Ishikawa (cell line): ENCODE data around the gene BEND3.

Source experiments
- EP300 ChIP-seq: IDR thresholded peaks from 2 replicates; pipeline ENCODE4 v1.6.1; 2012; ENCODE audit warnings: borderline replicate concordance
- FOXM1 ChIP-seq: IDR thresholded peaks from 2 replicates; pipeline ENCODE4 v1.6.1; 2012; ENCODE audit warnings: low read depth, borderline replicate concordance
- MAX ChIP-seq: IDR thresholded peaks from 2 replicates; pipeline ENCODE4 v1.6.1; 2012
- RAD21 ChIP-seq: IDR thresholded peaks from 2 replicates; pipeline ENCODE4 v1.6.1; 2012; ENCODE audit warnings: low read depth
- TAF1 ChIP-seq: IDR thresholded peaks from 2 replicates; pipeline ENCODE4 v1.6.1; 2012; ENCODE audit warnings: low read depth, mild to moderate bottlenecking
- USF1 ChIP-seq: IDR thresholded peaks from 2 replicates; pipeline ENCODE4 v1.6.1; 2012
- YY1 ChIP-seq: IDR thresholded peaks from 2 replicates; pipeline ENCODE4 v1.6.1; 2012; ENCODE audit warnings: low read depth
- TF ChIP-seq, protein P1 (sequence below): IDR thresholded peaks from 2 replicates; pipeline ENCODE4 v1.6.1; 2012; ENCODE audit warnings: low read depth, mild to moderate bottlenecking

- TF ChIP-seq TAF1 (no peak), EP300 (no peak), USF1 (no peak), RAD21 (no peak), FOXM1 (no peak), YY1 (no peak), MAX (no peak)
- TF ChIP-seq, protein P1, sequence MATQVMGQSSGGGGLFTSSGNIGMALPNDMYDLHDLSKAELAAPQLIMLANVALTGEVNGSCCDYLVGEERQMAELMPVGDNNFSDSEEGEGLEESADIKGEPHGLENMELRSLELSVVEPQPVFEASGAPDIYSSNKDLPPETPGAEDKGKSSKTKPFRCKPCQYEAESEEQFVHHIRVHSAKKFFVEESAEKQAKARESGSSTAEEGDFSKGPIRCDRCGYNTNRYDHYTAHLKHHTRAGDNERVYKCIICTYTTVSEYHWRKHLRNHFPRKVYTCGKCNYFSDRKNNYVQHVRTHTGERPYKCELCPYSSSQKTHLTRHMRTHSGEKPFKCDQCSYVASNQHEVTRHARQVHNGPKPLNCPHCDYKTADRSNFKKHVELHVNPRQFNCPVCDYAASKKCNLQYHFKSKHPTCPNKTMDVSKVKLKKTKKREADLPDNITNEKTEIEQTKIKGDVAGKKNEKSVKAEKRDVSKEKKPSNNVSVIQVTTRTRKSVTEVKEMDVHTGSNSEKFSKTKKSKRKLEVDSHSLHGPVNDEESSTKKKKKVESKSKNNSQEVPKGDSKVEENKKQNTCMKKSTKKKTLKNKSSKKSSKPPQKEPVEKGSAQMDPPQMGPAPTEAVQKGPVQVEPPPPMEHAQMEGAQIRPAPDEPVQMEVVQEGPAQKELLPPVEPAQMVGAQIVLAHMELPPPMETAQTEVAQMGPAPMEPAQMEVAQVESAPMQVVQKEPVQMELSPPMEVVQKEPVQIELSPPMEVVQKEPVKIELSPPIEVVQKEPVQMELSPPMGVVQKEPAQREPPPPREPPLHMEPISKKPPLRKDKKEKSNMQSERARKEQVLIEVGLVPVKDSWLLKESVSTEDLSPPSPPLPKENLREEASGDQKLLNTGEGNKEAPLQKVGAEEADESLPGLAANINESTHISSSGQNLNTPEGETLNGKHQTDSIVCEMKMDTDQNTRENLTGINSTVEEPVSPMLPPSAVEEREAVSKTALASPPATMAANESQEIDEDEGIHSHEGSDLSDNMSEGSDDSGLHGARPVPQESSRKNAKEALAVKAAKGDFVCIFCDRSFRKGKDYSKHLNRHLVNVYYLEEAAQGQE: no peak
Measured at GRCh38 chr6:107140581-107140980, 25.3 kb upstream of the BEND3 start.
